ENCODE measurements around the gene VEGFA.

VEGFA gene

DNA sequence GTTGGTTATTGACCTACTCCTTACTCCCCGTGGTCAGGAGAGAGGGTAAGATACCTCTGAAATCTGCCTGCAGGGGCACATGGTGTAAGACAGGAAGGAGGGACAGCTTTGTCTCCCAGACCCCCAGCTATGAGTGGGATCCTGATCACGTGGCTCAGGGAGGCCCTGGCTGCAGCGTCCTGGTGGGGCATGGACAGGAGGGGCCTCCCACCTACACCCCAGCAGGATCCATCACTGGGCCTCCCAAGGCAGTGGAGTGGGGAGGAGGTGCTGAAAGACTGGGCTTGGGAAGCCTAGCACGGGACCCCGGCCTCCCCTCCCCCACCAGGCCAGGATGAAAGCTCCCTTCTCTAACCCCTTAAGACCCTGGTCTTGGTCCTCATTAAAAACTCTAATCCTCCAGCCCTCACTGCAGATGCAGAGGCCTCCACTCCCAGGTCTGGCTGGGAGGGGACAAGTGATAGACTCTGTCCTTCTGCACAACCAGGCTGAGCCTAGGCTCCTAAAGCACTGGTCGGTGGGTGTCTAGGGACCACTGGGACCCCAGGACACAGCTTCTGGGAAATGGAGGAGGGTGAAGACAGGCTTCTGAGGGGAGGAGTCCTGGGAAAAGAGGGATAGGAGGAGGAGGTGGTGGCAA, 29.6 kb upstream of the VEGFA start:
- Histone ChIP-seq H3K9ac (ENCODE audit: low read depth, low read length) (no peak overlapping the region), H3K4me3 (ENCODE audit: low read length) (no peak overlapping the region), H3K4me2 (ENCODE audit: low read length) (no peak overlapping the region), H3K4me1 (ENCODE audit: control insufficient read depth, insufficient read depth, low read length) (no peaks in the 10 kb centered on the region), H3K9me3 (replicated peaks; ENCODE audit: low read length) (no peaks in the 10 kb centered on the region), H3K27me3 (ENCODE audit: control insufficient read depth, insufficient read depth, low read length) (peaks cover 38% of the 10 kb centered on the region), H3K36me3 (ENCODE audit: insufficient read depth, low read length) (no peaks in the 10 kb centered on the region)

DNA sequence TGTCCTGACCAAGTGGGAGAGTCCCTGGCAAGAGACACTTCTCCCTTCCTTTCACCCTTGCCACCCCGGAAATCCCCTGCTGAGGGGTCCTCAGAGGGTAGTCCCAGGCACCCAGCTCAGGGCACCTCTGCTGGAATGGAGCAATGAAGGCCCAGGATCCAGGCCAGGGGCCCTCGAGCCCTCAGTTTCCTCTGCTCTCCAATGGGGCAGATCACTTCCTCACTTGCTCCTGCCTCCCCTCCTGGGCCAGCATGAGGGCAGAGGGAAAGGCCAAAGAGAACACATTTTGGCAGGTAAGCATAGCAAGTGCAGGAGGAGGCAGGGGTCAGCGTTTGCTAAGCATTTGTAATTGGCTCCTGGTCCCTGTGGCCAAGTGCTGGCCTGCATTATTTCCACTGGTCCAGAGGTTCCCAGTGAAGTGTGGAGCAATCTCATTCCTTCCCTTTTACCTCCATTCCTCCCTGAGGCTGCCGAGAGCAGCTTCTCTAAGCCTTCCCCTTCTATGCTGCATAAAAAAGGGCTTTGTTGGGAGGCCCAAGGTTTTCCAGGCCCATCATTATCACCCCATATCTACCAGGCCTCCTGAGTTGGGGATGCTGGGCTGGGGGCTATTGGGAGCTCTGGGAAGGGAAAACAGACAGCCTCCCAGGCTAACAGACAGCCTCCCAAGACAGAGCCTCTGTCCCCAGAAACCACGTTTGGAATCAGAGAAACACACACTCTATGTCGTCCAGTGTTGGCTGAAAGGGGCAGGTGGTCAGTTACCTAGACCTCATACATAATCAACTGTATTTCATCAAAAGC, 28.8 kb upstream of the VEGFA start:
- Histone ChIP-seq H3K9ac (ENCODE audit: low read depth, low read length) (no peak overlapping the region), H3K4me3 (ENCODE audit: low read length) (no peak overlapping the region), H3K4me1 (ENCODE audit: control insufficient read depth, insufficient read depth, low read length) (no peaks in the 10 kb centered on the region), H3K36me3 (ENCODE audit: insufficient read depth, low read length) (no peaks in the 10 kb centered on the region), H3K27me3 (ENCODE audit: control insufficient read depth, insufficient read depth, low read length) (peaks cover 40% of the 10 kb centered on the region), H3K4me2 (ENCODE audit: low read length) (no peak overlapping the region), H3K9me3 (replicated peaks; ENCODE audit: low read length) (no peaks in the 10 kb centered on the region)

DNA sequence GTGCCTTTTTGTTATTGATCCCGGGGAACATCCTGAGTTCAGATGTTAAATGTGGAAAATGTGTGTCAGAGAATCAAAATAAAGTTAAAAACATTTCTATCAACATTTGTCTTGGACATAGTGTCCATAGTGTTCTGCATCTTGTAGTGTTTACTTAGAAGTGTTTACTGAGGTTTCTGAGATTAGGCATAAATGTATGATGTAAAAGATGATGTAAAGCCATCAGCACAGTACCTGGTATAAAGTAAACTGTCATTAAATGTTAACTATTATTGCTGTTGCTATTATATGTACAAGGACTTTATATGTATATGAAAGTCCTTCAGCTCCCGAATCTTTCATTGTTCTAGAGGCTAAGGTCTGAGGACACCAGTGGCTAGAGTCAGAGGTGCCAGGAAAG, 28.2 kb upstream of the VEGFA start:
- no peak overlapping the region for H3K4me3 ChIP-seq (ENCODE audit: low read length)
- H3K4me1 ChIP-seq (ENCODE audit: control insufficient read depth, insufficient read depth, low read length): no peaks in the 10 kb centered on the region
- no peak overlapping the region for H3K9ac ChIP-seq (ENCODE audit: low read depth, low read length)
- no peaks in the 10 kb centered on the region for H3K9me3 ChIP-seq (replicated peaks; ENCODE audit: low read length)
- H3K27me3 ChIP-seq (ENCODE audit: control insufficient read depth, insufficient read depth, low read length): peaks cover 43% of the 10 kb centered on the region
- H3K36me3 ChIP-seq (ENCODE audit: insufficient read depth, low read length): no peaks in the 10 kb centered on the region
- H3K4me2 ChIP-seq (ENCODE audit: low read length): no peak overlapping the region

DNA sequence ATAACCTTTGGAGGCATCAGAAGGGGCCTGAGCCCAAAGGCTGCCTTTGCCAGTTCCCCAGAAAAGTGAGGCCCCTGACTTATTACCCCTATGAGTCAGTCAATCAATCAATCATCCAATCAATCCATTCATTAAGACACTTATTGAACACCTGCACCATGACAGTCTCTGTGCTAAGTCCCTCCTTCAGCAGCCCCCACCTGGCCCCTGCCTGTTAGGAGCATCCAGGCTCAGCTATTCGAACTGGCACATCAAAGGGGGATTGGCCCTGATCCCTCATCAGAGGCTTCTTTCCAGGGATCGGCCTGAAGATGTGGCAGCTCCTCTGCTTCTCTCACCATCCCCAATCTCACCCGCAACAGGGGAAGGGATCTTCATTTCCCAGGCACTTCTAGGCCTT, 27.7 kb upstream of the VEGFA start:
- Histone ChIP-seq H3K36me3 (ENCODE audit: insufficient read depth, low read length) (no peaks in the 10 kb centered on the region), H3K9ac (ENCODE audit: low read depth, low read length) (no peak overlapping the region), H3K4me3 (ENCODE audit: low read length) (no peak overlapping the region), H3K4me1 (ENCODE audit: control insufficient read depth, insufficient read depth, low read length) (no peaks in the 10 kb centered on the region), H3K27me3 (ENCODE audit: control insufficient read depth, insufficient read depth, low read length) (peaks cover 47% of the 10 kb centered on the region), H3K4me2 (ENCODE audit: low read length) (no peak overlapping the region), H3K9me3 (replicated peaks; ENCODE audit: low read length) (no peaks in the 10 kb centered on the region)

DNA sequence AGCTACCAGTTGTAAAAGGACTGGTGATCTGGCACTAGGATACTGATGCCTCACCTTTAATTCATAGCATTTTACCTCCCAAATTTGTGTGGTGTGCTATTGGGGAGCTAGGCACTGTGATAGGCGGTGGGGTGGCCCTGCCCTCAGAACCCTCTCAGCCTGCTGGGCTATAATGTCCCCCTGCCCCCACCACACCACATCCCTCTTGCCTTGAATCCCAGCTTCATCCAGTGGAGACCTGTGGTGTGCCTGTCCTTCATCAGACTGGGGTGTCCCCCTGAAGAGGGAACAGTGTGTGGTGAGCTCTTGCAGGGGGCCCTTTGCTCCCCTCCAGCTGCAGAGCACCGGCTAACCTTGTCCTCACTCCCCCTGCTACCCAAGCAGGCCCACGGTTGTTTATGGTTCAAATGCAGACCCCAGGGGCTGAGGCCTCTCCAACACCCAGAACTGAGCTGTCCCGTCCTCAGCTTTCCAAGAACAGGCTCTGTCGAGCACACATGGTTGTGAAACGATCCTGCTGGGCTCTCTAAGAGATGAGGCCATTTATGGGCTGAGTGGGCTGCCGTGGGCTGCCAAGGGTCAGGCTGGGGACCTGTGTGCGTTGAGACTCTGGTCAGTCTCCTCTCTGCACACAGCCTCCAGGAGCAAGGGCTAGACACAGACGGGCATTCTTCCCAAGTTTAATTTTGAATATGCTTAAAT, 26.9 kb upstream of the VEGFA start:
- Histone ChIP-seq H3K4me2 (ENCODE audit: low read length) (no peak overlapping the region), H3K9me3 (replicated peaks; ENCODE audit: low read length) (no peaks in the 10 kb centered on the region), H3K27me3 (ENCODE audit: control insufficient read depth, insufficient read depth, low read length) (peaks cover 55% of the 10 kb centered on the region), H3K4me1 (ENCODE audit: control insufficient read depth, insufficient read depth, low read length) (no peaks in the 10 kb centered on the region), H3K4me3 (ENCODE audit: low read length) (no peak overlapping the region), H3K9ac (ENCODE audit: low read depth, low read length) (no peak overlapping the region), H3K36me3 (ENCODE audit: insufficient read depth, low read length) (no peaks in the 10 kb centered on the region)

DNA sequence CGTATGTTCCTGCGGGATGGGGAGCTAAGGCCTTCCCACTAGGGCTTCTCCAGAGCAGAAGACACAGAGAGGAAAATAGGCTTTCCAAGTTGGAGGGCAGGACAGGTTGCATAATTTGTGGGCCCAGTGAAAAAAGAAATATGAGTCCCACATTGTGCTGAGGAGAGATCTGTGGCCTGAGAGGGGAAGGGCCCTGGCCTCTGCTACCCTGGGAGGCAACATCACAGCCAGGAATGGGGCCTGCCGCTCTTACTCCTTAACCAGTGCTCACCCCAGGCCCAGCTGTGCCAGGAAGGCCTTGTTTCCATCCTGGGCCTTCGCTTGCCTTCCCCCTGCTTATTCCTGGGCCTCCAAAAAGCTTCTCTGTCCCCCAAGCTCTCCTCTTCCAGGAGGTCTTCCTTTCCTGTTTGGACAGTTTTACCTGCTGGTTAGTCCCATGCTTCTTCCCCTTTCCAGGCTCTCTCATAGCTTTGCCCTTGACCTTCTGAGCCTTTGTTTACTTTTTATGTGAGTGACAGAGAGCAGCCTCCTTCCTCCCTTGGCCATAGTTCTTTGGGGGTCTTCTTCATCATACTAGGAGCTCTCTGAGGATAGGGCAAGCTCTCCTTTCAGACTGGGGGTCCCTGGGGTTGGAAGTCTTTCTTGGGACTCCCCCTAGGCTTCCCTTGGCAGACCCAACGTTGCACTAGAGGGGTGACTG, 26.2 kb upstream of the VEGFA start:
- Histone ChIP-seq H3K36me3 (ENCODE audit: insufficient read depth, low read length) (no peaks in the 10 kb centered on the region), H3K9me3 (replicated peaks; ENCODE audit: low read length) (no peaks in the 10 kb centered on the region), H3K4me3 (ENCODE audit: low read length) (no peak overlapping the region), H3K9ac (ENCODE audit: low read depth, low read length) (no peak overlapping the region), H3K4me2 (ENCODE audit: low read length) (no peak overlapping the region), H3K27me3 (ENCODE audit: control insufficient read depth, insufficient read depth, low read length) (peaks cover 62% of the 10 kb centered on the region), H3K4me1 (ENCODE audit: control insufficient read depth, insufficient read depth, low read length) (no peaks in the 10 kb centered on the region)

DNA sequence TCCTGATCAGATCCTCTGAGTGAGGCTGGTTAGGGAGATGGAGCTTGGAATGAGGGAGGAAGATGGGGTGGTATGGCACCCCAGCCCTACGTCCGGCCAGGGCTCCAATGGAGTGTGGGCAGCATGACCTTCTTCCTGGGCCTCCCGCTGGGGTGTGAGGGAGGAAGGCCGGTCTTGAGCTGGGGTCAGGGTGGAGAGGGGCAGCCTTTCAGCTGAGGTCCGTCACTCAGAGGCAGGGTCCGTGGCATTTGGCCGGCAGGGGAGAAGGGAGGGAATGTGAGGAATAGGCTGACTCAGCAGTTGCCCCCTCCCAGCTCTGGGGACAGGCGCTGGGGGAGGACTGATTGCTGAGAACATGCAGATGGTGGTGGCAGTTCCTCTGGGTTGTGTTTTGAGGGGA, 25.5 kb upstream of the VEGFA start:
- Histone ChIP-seq H3K4me1 (ENCODE audit: control insufficient read depth, insufficient read depth, low read length) (no peaks in the 10 kb centered on the region), H3K36me3 (ENCODE audit: insufficient read depth, low read length) (no peaks in the 10 kb centered on the region), H3K27me3 (ENCODE audit: control insufficient read depth, insufficient read depth, low read length) (peaks cover 69% of the 10 kb centered on the region), H3K9ac (ENCODE audit: low read depth, low read length) (no peak overlapping the region), H3K4me2 (ENCODE audit: low read length) (no peak overlapping the region), H3K4me3 (ENCODE audit: low read length) (no peak overlapping the region), H3K9me3 (replicated peaks; ENCODE audit: low read length) (no peaks in the 10 kb centered on the region)

DNA sequence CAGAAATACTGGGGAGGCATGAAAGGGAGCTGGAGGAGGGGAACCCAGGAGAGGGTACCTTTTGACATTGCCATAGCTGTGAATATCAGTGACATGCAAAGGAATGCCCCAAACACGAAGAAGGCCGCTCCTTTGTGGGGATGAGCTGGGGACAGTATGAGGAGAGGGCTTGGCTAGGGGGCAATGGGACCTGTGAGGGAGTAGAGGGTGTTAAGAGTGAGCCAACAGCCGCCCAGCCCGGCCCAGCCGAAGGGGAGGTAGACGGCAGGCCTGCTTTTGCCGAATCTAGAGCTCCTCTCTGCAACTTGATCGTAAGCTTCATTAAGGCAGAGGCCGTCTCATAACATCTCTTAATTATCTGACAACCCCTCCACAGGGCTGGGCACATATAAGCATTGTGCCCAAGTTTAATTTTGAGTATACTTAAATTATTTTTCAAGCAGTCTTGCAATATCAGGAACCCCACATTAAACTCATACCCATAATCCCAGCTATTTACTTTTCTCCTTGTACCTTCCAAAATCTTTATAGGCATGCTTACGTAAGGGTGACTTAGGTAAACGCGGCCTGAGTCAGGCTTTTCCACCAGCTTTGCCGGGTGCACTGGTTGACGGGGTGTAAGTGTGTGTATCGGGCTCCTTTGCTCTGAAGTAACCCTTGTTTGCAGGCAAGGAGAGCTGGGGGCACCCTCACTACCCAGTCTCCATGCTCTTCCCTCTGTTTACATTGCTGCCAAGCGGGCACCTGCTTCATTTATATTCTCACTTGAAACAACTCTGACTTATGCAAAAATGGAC, 24.9 kb upstream of the VEGFA start:
- Histone ChIP-seq H3K27me3 (ENCODE audit: control insufficient read depth, insufficient read depth, low read length) (peaks cover 69% of the 10 kb centered on the region), H3K4me3 (ENCODE audit: low read length) (no peak overlapping the region), H3K9ac (ENCODE audit: low read depth, low read length) (no peak overlapping the region), H3K4me1 (ENCODE audit: control insufficient read depth, insufficient read depth, low read length) (no peaks in the 10 kb centered on the region), H3K9me3 (replicated peaks; ENCODE audit: low read length) (no peaks in the 10 kb centered on the region), H3K4me2 (ENCODE audit: low read length) (no peak overlapping the region), H3K36me3 (ENCODE audit: insufficient read depth, low read length) (no peaks in the 10 kb centered on the region)

DNA sequence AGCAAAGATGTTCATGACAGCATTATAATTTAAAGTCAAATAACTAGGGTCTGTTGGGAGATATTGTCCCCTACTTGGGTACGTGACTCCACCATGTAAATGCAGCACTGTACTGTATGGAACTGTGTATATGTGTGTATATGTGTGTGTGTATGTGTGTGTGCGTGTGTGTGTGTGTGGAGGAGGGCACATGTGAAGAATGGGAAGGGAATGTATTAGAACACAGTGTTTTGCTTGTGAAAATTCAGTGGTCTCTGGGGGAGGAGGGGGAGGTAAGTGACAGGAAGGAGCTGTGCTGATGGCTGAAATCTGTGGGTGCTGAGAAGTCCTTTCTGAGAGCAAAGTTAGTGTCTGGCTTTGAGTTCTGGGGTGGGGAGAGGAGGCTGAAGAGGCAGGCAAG, 23.9 kb upstream of the VEGFA start:
- no peak overlapping the region for H3K4me3 ChIP-seq (ENCODE audit: low read length)
- H3K4me2 ChIP-seq (ENCODE audit: low read length): no peak overlapping the region
- H3K9me3 ChIP-seq (replicated peaks; ENCODE audit: low read length): no peaks in the 10 kb centered on the region
- H3K36me3 ChIP-seq (ENCODE audit: insufficient read depth, low read length): no peaks in the 10 kb centered on the region
- H3K4me1 ChIP-seq (ENCODE audit: control insufficient read depth, insufficient read depth, low read length): no peaks in the 10 kb centered on the region
- no peak overlapping the region for H3K9ac ChIP-seq (ENCODE audit: low read depth, low read length)
- peaks cover 67% of the 10 kb centered on the region for H3K27me3 ChIP-seq (ENCODE audit: control insufficient read depth, insufficient read depth, low read length)

DNA sequence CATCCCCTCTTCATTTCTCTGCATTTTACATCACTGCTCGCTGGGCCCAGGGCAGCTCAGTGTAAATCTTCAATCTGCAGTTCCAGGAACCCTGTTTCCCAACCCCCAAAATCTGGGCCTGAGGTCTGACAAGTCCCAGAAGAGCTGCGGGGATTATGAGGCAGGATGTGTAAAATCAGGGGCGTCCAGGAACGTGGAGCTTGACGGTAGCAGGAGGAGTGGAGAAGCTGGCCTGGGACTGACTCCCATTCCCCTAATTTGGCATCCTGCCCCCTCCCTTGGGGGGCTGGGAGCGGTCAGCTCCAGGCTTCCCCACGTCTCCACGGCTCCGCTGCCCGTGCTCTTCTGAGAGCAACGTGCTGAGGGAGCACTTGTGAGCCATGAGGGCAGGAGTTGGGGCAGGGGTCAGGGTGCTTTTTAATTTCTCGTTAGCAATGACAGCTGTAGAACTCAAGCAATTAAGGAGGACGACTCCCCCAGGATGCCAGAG, 23.4 kb upstream of the VEGFA start:
- Histone ChIP-seq H3K4me2 (ENCODE audit: low read length) (no peak overlapping the region), H3K27me3 (ENCODE audit: control insufficient read depth, insufficient read depth, low read length) (peaks cover 63% of the 10 kb centered on the region), H3K9ac (ENCODE audit: low read depth, low read length) (no peak overlapping the region), H3K9me3 (replicated peaks; ENCODE audit: low read length) (no peaks in the 10 kb centered on the region), H3K4me3 (ENCODE audit: low read length) (no peak overlapping the region), H3K36me3 (ENCODE audit: insufficient read depth, low read length) (no peaks in the 10 kb centered on the region), H3K4me1 (ENCODE audit: control insufficient read depth, insufficient read depth, low read length) (no peaks in the 10 kb centered on the region)

Measured in skeletal muscle satellite cell (primary cell).